NCI-H748 (cell line): ENCODE results near the gene UBQLN4.
"Not testable (repeated sequence)": the region's sequence is repeated elsewhere in the genome, so short reads cannot be mapped to it uniquely, and the experiment has no call there.

Source experiments
- DNase-seq: peaks from one replicate; lab custom pipeline; 2025; ENCODE audit not compliant: unreplicated experiment; lab: John Stamatoyannopoulos, UW

Gene UBQLN4

GRCh38 chr1:156062189-156062588, 8.6 kb upstream of the UBQLN4 start:
- DNase-seq, result no peak

- DNase-seq, result peak; percentile 59
These were observed 7.5 kb upstream of the UBQLN4 start, which contains the start of gene RAB25 for GRCh38 chr1:156060937-156061636. RAB25 (plus strand) TSS chr1:156061160; CDS start chr1:156061401, 241 bp downstream.

- DNase-seq, result no peak
These were observed 2.8 kb upstream of the UBQLN4 start for GRCh38 chr1:156056326-156056849.

GRCh38 chr1:156055281-156056048, 1.9 kb upstream of the UBQLN4 start:
- DNase-seq, result no peak

GRCh38 chr1:156054500-156055280, 1.1 kb upstream of the UBQLN4 start, which contains the start of gene LAMTOR2:
LAMTOR2 (plus strand) TSS chr1:156054782; CDS start chr1:156054890, 108 bp downstream.
- DNase-seq, result peak; percentile 99

- peak; percentile 71 for DNase-seq
These were observed 483 bp downstream of the UBQLN4 start for GRCh38 chr1:156052862-156053767.

GRCh38 chr1:156051011-156051725, 2.4 kb downstream of the UBQLN4 start:
- DNase-seq, result no peak

- DNase-seq, result no peak
These were observed 3.2 kb downstream of the UBQLN4 start for GRCh38 chr1:156050376-156050775.

GRCh38 chr1:156048663-156049258, 4.8 kb downstream of the UBQLN4 start:
- no peak for DNase-seq

- DNase-seq, result no peak
These were observed 8.5 kb downstream of the UBQLN4 start for GRCh38 chr1:156045076-156045475.

GRCh38 chr1:156042828-156043227, 10.8 kb downstream of the UBQLN4 start:
- DNase-seq, result no peak

- DNase-seq, result not testable (repeated sequence)
These were observed 18.6 kb downstream of the UBQLN4 start for GRCh38 chr1:156034991-156035390.

GRCh38 chr1:156033011-156033410, 20.6 kb downstream of the UBQLN4 start:
- no peak for DNase-seq

- DNase-seq, result no peak
These were observed 27.0 kb downstream of the UBQLN4 start for GRCh38 chr1:156026588-156026987.

- DNase-seq, result peak; percentile 69
These were observed 27.7 kb downstream of the UBQLN4 start for GRCh38 chr1:156025876-156026275.

GRCh38 chr1:156024801-156025200, 28.8 kb downstream of the UBQLN4 start:
- no peak for DNase-seq

GRCh38 chr1:156021954-156022353, 31.6 kb downstream of the UBQLN4 start:
- DNase-seq, result no peak

GRCh38 chr1:156021093-156021428, 32.5 kb downstream of the UBQLN4 start:
- no peak for DNase-seq
